T-helper 1 cell treated with Interleukin-12 subunit alpha and Interleukin-12 subunit beta and Interleukin-4 antibody, amounts not matched to agents 30 ng/mL and 1 ng/mL, for 36 hours (primary cell): Measurements from ENCODE around the gene CD247. TPM values are rescaled to one million over a fixed set of nuclear protein-coding genes. Genes with fewer than 3 reads are reported as not detected.

Source experiments
- total RNA-seq: library from RNA; stranded (reverse); gene quantifications from 2 replicates; pipeline ENCODE4 v1.2.3, GENCODE V29; 2022

The CD247 gene
- total RNA-seq, 1 donor from 2014 or later = 211 TPM

Other genes starting within 250 kb of the CD247 start
- 12.8 and 13.7 TPM in 2 replicates for gene CREG1, start 35.2 kb upstream of the CD247 start, total RNA-seq
- gene RCSD1, start 111.7 kb upstream of the CD247 start, total RNA-seq = 131 and 132 TPM in 2 replicates
- 36.0 and 38.4 TPM in 2 replicates for gene MPZL1, start 203.5 kb upstream of the CD247 start, total RNA-seq